Liver (tissue), 9 donors: ENCODE measurements around the gene C3orf52. TPM values are rescaled to one million over a fixed set of nuclear protein-coding genes. Genes with fewer than 3 reads are reported as not detected.

ENCODE experiments used
- DNase-seq: peaks from one replicate; pipeline ENCODE4 v3.0.0-alpha.2; 2017; ENCODE audit warnings: low spot score
- H3K27ac ChIP-seq, 2 donors: one replicate each; pipeline ENCODE4 v1.7.0; 2013; ENCODE audit warnings: inconsistent platforms in 2 of 2, low read length in 2 of 2, control low read depth in 1 of 2, low read depth in 1 of 2, mild to moderate bottlenecking in 1 of 2
- H3K27me3 ChIP-seq, 4 donors: one replicate each; pipeline versions ENCODE4 v1.6.1 to v1.7.0; 2013; ENCODE audit warnings: low read length in 3 of 4, inconsistent platforms in 1 of 4, mild to moderate bottlenecking in 1 of 4, moderate library complexity in 1 of 4; ENCODE audit not compliant: control insufficient read depth in 4 of 4, insufficient read depth in 4 of 4
- H3K36me3 ChIP-seq, 4 donors: one replicate each; pipeline versions ENCODE4 v1.6.1 to v1.7.0; 2013; ENCODE audit warnings: low read length in 3 of 4, mild to moderate bottlenecking in 3 of 4, low read depth in 1 of 4, moderate library complexity in 1 of 4; ENCODE audit not compliant: control insufficient read depth in 4 of 4, insufficient read depth in 3 of 4
- H3K4me1 ChIP-seq, 4 donors: one replicate each; pipeline versions ENCODE4 v1.6.1 to v1.7.0; 2013; ENCODE audit warnings: low read length in 3 of 4, mild to moderate bottlenecking in 3 of 4, moderate library complexity in 1 of 4; ENCODE audit not compliant: control insufficient read depth in 4 of 4, insufficient read depth in 4 of 4
- H3K4me3 ChIP-seq, 3 donors: one replicate each; pipeline versions ENCODE4 v1.6.1 to v1.7.0; 2013; ENCODE audit warnings: low read length in 3 of 3, control low read depth in 1 of 3, low read depth in 1 of 3, mild to moderate bottlenecking in 1 of 3
- H3K9ac ChIP-seq, 2 donors: one replicate each; pipeline ENCODE4 v1.7.0; 2013; ENCODE audit warnings: low read length in 2 of 2, mild to moderate bottlenecking in 2 of 2, moderate library complexity in 2 of 2, control low read depth in 1 of 2, low read depth in 1 of 2
- H3K9me3 ChIP-seq, 4 donors: one replicate each; pipeline versions ENCODE4 v1.6.1 to v1.7.0; 2013; ENCODE audit warnings: low read length in 3 of 4; ENCODE audit not compliant: control insufficient read depth in 4 of 4
- ATF3 ChIP-seq: IDR thresholded peaks from 2 replicates; pipeline ENCODE4 v1.6.1; 2016; ENCODE audit warnings: antibody characterized with exemption
- CTCF ChIP-seq: fragments of 150-350 bp; IDR thresholded peaks from 2 replicates; pipeline ENCODE4 v1.5.1; 2017; ENCODE audit warnings: improper control_type of control experiment, low read depth, low read length; ENCODE audit not compliant: missing input control
- EGR1 ChIP-seq, 2 donors: IDR thresholded peaks; 2 replicates each; pipeline ENCODE4 v1.6.1; 2016 to 2018; ENCODE audit warnings: antibody characterized with exemption in 2 of 2, low read depth in 2 of 2
- FOXA1 ChIP-seq: IDR thresholded peaks from 2 replicates; pipeline ENCODE4 v1.6.1; 2016; ENCODE audit warnings: antibody characterized with exemption
- FOXA2 ChIP-seq: IDR thresholded peaks from 2 replicates; pipeline ENCODE4 v1.6.1; 2016; ENCODE audit warnings: antibody characterized with exemption
- GABPA ChIP-seq, 2 donors: IDR thresholded peaks in 1 of 2; conservative IDR thresholded peaks in 1 of 2; 2 replicates each; pipeline ENCODE4 v1.6.1; 2016; ENCODE audit warnings: antibody characterized with exemption in 2 of 2, mild to moderate bottlenecking in 1 of 2, moderate library complexity in 1 of 2
- HNF4A ChIP-seq, 2 donors: conservative IDR thresholded peaks; 2 replicates each; pipeline ENCODE4 v1.6.1; 2016; ENCODE audit warnings: antibody characterized with exemption in 2 of 2, mild to moderate bottlenecking in 2 of 2
- HNF4G ChIP-seq: IDR thresholded peaks from 2 replicates; pipeline ENCODE4 v1.6.1; 2016; ENCODE audit warnings: antibody characterized with exemption
- JUND ChIP-seq, 2 donors: IDR thresholded peaks; 2 replicates each; pipeline ENCODE4 v1.6.1; 2016; ENCODE audit warnings: antibody characterized with exemption in 2 of 2
- MAX ChIP-seq: IDR thresholded peaks from 2 replicates; pipeline ENCODE4 v1.6.1; 2016; ENCODE audit warnings: antibody characterized with exemption
- NR2F2 ChIP-seq: IDR thresholded peaks from 2 replicates; pipeline ENCODE4 v1.6.1; 2016; ENCODE audit warnings: antibody characterized with exemption
- RAD21 ChIP-seq, 2 donors: IDR thresholded peaks; 2 replicates each; pipeline ENCODE4 v1.6.1; 2016; ENCODE audit warnings: antibody characterized with exemption in 2 of 2, mild to moderate bottlenecking in 2 of 2
- REST ChIP-seq: IDR thresholded peaks from 2 replicates; pipeline ENCODE4 v1.6.1; 2016; ENCODE audit warnings: antibody characterized with exemption, mild to moderate bottlenecking
- RXRA ChIP-seq, 2 donors: IDR thresholded peaks; 2 replicates each; pipeline ENCODE4 v1.6.1; 2017 to 2018; ENCODE audit warnings: antibody characterized with exemption in 2 of 2, mild to moderate bottlenecking in 1 of 2
- SP1 ChIP-seq: IDR thresholded peaks from 2 replicates; pipeline ENCODE4 v1.6.1; 2018; ENCODE audit warnings: antibody characterized with exemption, mild to moderate bottlenecking
- TAF1 ChIP-seq: conservative IDR thresholded peaks from 2 replicates; pipeline ENCODE4 v1.6.1; 2016; ENCODE audit warnings: antibody characterized with exemption, mild to moderate bottlenecking
- YY1 ChIP-seq: IDR thresholded peaks from 2 replicates; pipeline ENCODE4 v1.6.1; 2016; ENCODE audit warnings: antibody characterized with exemption, mild to moderate bottlenecking
- ZBTB33 ChIP-seq: IDR thresholded peaks from 2 replicates; pipeline ENCODE4 v1.6.1; 2016; ENCODE audit warnings: antibody characterized with exemption
- WGBS: extraction: QIAGEN DNeasy Blood & Tissue Kit; methylation state at CpG from one replicate; pipeline ENCODE4 v1.1.7; 2013; 5-methylcytosine and 5-hydroxymethylcytosine counted together
- polyA plus RNA-seq, 2 donors: library from polyadenylated mRNA; stranded (reverse) in 1 of 2; unstranded in 1 of 2; fragments of 200-250 nt in 1 of 2; fragments of >200 nt in 1 of 2; fragmentation: Nextera tagmentation in 1 of 2; extraction: Ambion mirVana in 1 of 2; gene quantifications; one replicate each; pipeline versions ENCODE4 v1.2.1 to v1.2.3, GENCODE V29; 2013 to 2015
- total RNA-seq, 2 donors: library from RNA; depleted of rRNA; stranded (reverse); fragments of >200 nt; gene quantifications; one replicate each; pipeline ENCODE4 v1.2.3, GENCODE V29; 2014
- donor health status: healthy.
- donor health status: healthy.
- donor health status: healthy.
- donor health status: healthy.
- donor health status: healthy.

Gene C3orf52
- total and polyA plus RNA-seq, 4 donors = 0.10 to 1.8 (median 0.47) TPM; not detected in 1

- Histone ChIP-seq H3K4me3 (no peak overlapping the region), H3K9me3 (no peaks in the 10 kb centered on the region), H3K27ac (no peak overlapping the region), H3K9ac (no peak overlapping the region), H3K4me1 (no peaks in the 10 kb centered on the region), H3K27me3 (peaks cover 0 to 4% (median 0%) of the 10 kb centered on the region in 4 donors), H3K36me3 (no peaks in the 10 kb centered on the region)
- no peak for TF ChIP-seq MAX
- no peak for TF ChIP-seq CTCF
- no peak for TF ChIP-seq EGR1 (IDR thresholded peaks at IDR 0.05; ENCODE audit: low read depth in 2 of 2)
- no peak for TF ChIP-seq TAF1
- no peak for TF ChIP-seq HNF4A (conservative IDR thresholded peaks at IDR 0.05)
- TF ChIP-seq REST = no peak
- no peak for TF ChIP-seq RXRA (IDR thresholded peaks at IDR 0.05)
- TF ChIP-seq FOXA1 = no peak
- TF ChIP-seq GABPA (IDR thresholded peaks at IDR 0.05 in 1 of 2, conservative IDR thresholded peaks at IDR 0.05 in 1 of 2) = no peak
- no peak for TF ChIP-seq YY1
- no peak for TF ChIP-seq SP1
- no peak for TF ChIP-seq RAD21 (IDR thresholded peaks at IDR 0.05)
- no peak for TF ChIP-seq JUND (IDR thresholded peaks at IDR 0.05)
- no peak for TF ChIP-seq NR2F2
- no peak for TF ChIP-seq HNF4G
- TF ChIP-seq ATF3 = no peak
- 42% methylated on average over 1 of the region's 1 CpG for whole genome bisulfite sequencing
- DNase-seq = no peak
Measured at GRCh38 chr3:112053229-112053628, 33.0 kb upstream of the C3orf52 start.

GRCh38 chr3:112056451-112056929 lies 29.7 kb upstream of the C3orf52 start:
- Histone ChIP-seq H3K9me3 (no peaks in the 10 kb centered on the region), H3K9ac (no peak overlapping the region), H3K4me3 (no peak overlapping the region), H3K4me1 (no peaks in the 10 kb centered on the region), H3K27ac (no peak overlapping the region), H3K36me3 (no peaks in the 10 kb centered on the region), H3K27me3 (peaks cover 0 to 6% (median 0%) of the 10 kb centered on the region in 4 donors)
- WGBS = 80% methylated on average over 6 of the region's 6 CpGs
- DNase-seq = no peak
- TF ChIP-seq FOXA2 = no peak
- no peak for TF ChIP-seq ZBTB33
- no peak for TF ChIP-seq YY1
- TF ChIP-seq SP1 = no peak
- TF ChIP-seq REST = no peak
- no peak for TF ChIP-seq TAF1
- TF ChIP-seq CTCF = no peak
- no peak for TF ChIP-seq ATF3
